HG02981 (cell line): Measurements from ENCODE around the gene ELFN1.

Source experiments
- ATAC-seq: cut with Tn5 transposase; IDR thresholded peaks from one replicate; pipeline ENCODE4 v1.9.1; 2021; ENCODE audit warnings: mild to moderate bottlenecking, moderate library complexity; ENCODE audit not compliant: unreplicated experiment

The ELFN1 gene

DNA sequence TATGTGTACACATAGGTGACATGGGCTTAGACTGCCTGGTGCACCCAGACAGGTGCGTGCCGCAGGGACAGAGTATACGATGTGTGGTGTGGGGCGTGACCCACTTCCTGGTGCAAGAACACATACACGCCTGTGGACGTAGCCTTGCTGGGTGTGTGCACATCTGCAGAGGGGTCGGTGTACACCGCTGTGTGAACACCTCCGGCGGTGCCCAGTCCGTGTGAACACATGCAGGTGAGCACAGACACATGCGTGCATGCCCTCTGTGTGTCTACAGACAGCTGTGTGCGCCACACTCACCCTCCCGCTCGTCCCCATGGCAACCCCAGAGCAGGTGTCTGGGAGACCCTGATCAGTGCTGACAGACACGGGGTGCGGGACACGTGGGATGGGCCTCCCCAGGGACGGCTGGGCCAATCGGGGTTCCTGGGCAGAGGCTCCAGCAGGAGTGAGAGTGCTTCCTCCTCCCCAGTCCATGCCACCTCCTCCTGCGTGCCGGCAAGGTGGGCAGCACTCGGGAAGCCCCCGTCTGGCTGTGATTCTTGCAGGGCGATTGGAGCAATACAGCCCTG is 23.4 kb downstream of the ELFN1 start:
- ATAC-seq = no peak

DNA sequence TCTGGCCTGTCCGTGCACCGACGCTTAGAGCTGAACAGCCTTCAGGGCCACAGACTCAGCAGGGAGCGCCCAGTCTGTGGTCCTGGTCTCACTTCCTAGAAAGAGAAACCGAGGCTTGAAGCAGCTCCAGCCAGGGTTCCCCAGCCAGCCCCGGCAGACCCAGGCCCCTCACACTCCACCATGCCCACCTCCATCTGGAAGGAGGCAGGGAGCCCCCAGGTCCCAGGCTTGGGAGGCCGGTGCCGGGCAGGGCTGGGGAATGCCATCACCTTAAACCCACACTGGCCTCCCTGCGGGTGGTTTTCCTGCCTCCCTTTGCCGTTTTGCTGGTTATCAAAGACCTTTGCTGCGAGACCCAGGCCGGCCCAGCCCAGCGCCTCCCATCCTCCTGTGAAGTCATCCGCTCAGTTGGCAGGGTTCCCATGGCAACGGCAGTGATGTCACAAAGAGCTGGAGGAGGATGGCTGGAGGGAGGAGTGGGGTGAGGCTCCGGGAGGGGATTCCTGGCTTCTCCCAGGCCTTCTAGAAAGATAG is 24.0 kb downstream of the ELFN1 start:
- ATAC-seq = no peak

DNA sequence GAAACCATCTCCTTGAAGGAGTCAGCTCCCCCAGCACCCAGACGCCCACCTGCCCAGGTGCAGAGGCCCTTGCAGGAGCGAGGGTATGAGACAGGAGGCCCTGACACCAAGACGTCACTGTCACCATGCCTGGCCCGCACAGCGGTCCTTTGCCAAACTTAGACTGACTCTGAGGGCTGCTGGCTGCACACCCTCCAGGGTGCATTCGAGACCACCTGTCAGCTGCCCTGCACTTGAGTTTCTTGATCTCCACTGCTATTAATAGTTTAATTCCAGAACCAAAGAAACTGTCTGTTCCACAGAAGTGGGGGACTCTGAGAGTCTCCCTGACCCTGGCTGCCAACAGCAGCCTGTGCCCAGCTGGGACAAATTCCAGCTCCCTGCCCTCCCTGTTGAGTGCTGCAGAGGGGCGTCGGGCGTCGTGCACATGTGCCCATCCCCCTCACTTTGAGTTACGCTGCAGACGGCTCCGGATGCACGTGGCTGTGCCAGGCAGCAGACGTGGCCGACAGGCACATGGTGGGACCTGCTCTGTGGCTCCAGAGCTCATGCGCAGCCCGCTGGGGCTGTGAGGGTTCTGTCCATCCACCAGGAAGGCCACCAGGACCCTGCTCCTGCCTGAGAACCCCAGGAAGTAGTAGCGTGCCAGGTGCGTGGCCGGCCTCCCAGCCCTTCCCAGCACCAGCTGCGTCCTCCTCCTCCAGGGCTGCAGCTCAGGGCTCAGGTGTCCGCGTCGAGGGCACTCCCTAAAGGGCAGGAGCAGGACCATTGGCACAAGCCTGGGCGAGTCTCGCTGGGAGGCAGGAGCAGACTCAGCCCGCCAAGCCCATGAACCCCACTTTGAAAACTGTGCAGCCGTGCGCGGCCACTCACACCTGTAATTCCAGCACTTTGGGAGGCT is 24.8 kb downstream of the ELFN1 start:
- ATAC-seq = no peak

DNA sequence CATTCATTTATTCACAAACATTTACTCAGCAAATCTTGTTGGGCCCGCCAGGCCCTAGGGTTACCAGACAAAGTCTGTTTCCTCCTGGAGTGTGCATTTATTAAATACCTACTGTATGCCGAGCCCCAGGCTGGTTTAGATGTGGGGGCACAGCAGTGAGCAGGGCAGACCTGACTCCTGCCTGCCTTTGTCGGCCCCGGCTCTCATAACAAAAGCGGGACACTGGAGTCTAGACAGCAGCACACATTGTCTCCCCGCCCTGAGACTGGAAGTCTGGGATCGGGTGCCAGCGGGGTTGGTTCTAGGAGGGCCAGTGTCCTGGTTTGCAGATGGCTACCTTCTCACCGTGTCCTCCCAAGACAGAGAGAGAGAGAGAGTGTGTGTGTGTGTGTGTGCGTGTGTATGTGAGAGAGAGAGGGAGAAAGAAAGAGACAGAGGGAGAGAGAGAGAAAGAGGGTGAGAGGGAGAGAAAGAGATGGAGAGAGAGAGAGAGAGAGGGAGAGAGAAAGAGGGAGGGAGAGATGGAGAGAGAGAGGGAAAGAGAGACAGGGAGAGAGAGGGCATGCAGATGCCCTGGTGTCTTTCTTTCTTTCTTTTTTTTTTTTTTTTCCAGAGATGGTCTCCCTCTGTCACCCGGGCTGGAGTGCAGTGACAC is 25.9 kb downstream of the ELFN1 start:
- ATAC-seq = no peak

DNA sequence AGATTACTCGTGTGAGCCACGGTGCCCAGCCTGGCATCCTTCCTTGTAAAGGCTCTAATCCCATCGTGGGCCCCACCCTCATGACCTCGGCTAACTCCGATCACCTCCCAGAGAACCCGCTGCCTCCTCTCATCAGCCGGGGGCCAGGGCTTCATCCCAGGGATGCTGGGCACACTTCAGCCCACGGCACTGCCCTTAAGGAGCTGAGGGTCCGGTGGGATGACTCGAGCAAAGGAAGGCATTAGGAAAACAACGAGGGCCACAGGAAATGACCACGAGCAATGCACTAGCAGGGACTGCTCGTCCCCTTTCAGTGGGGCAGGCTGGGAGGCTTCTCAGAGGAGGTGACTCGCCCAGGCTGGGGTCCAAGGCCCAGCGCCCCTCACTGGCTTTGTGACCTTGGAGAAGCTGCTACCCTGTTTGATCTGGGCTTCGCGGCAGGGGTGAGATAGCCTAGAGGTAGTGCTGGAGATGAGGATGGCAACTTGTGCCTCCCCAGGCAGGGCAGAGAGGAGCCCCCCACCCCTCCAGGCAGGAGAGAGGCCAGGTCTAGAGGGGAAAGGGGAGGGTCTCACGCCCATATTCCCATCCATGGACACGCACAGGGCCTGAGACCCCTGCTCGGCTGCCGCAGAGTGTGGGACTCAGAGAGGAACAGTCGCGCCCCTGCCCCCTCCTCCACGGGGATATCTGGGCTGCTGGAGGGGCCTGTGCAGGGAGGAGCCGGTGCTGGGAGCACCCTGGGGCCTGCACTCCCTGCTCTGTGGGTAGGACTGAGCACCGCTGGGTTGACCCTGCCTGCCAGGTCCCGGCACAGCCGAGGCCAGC is 26.8 kb downstream of the ELFN1 start:
- ATAC-seq = no peak

DNA sequence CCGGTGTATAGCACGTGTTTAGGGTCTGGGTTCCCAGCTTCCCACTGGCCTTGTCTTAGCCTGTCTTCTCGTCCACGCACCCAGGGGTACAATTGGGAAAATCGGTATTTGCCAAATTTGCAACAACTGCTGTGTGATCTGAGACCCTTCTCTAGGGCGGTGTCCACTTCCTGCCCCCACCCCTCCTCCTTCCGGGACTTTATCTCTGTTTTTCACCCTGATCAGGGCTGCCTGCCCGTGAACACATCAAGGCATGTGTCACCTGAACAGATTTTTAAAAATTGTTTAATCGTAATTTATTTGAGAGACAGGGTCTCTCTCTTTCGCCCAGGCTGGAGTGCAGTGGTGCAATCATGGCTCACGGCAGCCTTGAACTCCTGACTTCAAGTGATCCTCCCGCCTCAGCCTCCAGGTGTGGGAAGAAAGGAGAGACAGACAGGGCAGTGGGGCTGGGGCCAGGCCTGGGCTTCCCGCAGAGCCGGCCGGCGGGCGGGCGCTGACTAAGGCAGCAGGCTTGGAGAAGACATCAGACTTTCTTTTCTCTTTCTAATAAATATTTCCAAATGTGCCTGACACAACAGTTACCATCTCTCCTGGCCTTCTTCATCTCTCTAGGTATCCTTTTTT is 27.5 kb downstream of the ELFN1 start:
- ATAC-seq = no peak

DNA sequence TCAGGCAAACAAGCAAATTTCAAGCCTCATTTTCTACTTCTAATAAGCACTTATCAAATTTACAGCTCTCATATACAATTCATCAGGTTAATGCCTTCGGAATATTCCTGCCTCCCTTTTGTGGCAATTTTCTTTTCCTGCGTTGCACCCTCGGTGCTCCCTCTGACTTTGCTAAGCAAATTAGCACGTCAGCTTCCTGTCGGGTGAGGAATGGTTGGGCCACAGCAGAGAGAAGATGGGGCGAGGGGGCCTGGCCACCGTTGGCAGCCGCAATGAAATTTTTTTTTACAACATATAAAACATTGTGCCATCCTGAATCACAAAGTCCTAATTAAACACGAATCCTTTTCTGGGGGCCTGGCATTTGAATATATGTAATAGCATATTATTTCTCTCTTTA is 28.1 kb downstream of the ELFN1 start:
- ATAC-seq = no peak

DNA sequence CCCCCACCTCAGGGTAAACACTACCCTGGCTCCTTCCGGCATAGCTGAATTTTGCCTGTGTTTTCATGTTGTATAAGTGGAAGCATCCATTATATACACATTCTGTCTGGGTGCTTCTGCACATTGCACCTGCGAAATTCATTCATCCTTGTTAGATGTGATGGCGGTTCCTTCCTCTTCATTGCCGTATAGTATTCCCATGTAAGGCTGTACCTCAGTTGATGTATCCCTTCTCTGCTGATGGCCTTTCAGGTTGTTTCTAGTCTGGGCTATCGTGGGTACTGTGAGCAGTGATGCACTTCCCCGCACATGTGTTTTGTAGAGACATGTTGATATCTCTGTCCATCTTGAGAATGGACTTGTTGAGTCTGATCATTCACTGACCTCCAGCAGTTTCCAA is 28.9 kb downstream of the ELFN1 start:
- no peak for ATAC-seq

DNA sequence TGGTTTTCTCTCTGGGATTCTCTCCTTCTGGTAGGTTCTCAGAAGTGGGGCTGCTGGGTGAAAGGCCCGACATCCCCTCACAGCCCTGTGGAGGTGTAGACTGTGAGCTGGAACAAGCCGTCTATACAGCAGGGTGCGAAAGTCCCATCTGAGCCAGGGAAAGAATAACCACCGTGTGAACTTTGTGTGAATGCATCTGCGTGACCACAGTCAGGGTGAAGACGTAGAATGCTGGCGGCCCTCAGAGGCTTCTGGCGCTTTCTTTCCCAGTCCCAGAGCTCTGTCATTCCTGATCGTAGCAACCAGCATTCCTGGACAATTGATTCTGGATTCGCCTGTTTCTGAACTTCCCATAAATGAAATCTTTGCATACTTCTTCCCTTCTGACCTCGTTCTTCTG is 30.0 kb downstream of the ELFN1 start:
- no peak for ATAC-seq

DNA sequence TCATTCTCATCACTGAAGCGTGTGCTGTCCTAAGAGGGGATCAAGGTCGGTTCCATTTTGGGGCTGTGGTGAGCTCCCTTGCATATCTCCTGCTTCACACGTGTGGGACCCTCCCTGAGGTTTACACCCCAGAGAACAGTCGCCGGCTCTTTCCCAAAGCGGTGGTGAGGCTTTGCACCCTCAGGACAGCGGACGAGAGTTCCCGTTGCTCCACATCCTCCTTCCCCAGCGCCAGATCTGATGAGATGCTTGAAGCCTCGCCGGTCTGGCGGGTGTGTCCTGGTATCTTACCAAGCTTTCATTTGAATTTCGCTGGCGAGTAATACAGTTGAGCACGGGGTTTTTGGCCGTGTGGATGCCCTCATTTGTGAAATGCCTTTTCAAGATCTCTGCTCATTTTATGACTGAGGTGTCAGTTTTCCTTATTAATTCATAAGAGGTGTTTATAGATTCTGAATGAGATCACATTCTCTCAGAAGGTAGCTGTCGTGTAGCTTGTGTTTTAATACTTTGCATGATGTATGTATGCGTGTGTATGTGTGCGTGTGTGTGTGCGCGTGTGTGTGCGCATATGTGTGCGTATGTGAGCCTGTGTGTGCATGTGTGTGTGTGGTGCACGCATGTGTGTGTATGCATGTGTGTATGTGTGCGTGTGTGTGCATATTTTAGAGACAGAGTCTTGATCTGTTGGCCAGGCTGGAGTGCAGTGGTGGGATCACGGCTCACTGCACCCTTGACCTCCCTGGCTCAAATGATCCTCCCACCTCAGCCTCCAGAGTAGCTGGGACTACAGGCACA is 30.7 kb downstream of the ELFN1 start:
- no peak for ATAC-seq

DNA sequence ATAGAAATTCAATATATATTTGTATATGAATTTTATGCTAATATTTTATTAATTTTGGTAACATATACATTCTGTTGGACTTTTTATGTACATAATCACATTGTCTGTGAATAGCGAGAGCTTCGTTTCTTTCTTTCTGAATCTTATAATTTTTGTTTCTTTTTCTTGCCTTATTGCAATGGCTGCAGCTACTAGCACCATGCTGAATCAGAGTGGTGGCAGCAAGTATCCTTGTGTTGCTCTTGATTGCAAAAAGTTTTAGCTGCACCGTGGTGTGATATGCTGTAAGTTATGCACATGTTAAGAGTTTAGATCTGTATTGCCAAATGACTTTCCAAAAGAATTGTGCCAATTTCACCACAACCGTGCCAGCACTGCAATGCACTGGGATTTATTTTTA is 32.6 kb downstream of the ELFN1 start:
- ATAC-seq = no peak

DNA sequence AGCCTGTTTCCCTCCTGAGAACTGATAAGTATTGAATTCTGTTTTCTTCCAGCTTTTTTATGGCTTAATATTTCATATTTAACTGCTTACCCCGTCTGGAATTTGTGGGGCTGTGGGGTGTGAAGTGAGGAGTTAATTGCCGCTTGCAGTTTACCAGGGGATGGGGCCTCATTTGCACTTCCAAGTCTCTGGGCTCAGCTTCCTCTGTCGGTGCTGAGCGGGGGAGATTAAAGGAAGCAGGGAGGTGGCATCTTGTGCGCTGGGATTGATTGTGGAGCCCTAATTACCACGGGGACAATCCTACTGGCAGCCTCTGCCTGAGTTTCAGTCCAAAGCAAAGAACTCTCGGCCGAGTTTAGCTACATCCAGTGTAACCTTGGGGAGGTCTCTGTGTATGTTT is 33.4 kb downstream of the ELFN1 start:
- no peak for ATAC-seq

DNA sequence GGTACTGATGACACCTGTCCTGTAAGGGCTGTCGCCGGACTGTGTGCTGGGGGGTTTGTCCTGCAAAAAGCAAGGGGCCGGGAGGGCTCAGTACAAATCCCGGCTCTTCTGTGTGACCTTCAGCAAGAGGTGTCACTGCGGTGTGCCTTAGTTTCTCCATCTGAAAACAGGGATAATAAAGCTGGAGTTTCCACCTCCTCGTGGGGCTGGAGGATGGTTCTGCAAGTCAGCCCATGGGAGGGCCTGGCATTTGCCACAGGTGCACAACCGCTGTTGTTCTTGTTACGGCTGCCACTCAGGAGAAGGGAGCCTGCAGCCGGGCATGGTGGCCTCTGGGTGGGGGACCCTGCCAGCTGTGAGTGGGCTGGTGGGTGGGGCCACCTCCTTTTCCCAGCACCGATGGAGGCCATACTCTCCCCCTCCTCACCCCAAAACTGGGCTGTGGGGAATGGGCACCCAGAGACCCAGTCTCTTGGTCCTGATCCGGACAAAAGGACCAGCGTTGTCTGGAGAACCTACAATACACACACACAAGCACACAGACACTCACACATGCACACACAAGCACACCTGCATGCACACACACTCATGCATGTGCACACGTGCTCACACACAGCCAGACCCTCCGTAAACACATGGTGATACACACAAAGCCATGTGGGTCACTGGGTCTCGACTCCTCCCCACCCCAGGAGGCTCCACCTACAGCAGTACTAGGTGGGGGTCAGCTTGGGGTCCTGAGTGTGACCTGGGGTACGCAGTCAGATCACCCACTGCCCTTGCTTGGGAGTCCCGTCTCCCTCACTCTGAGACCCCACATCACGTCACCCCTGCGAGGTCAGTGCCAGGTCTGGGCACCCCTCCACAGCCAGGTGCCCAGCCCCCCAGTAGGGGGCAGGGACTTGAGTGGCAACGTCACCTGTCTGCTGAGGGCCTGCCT is 34.1 kb downstream of the ELFN1 start:
- ATAC-seq = no peak

DNA sequence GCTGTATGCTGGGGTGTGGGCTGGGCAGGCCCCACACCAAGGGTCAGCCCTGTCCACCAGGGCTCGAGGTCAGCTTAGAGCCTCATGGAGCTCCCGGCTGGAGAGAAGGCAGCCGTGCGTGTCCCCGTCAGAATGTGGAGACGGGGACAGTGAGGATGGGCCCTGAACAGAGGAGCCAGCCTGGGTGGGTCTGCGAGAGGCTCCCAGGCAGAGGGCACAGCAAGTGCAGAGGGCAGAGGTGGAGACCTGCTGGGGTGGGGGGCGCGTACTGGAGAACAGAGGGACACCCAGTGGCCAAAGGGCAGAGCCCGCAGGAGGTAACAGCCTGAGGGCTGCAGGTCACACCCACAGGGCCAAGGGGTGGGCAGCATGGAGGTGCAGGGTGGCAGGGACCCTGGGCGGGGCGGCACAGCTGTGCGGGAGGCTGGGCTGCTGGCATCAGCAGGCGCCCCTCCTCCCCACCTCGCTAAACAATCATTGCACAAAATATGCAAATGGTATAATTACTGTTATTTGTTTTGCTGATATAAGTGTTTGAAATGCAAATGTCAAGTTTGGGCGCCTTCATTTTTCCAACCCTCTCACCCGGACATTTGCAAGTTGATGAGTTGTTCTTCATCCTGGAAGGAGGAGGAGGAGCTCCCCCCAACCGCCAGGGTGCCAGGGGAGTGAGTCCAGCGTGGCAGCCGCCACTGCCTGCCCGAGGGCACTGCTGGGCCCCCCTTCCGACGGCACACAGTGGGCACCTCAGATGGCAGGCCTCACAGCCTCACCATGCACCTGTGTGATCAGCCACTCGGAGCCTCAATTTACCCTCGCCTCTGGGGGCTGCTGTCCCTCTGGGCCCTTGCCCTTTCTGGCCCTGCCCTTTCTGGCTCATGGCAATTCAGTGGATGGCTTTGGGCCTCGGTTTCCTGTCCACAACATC is 35.0 kb downstream of the ELFN1 start:
- ATAC-seq = no peak

DNA sequence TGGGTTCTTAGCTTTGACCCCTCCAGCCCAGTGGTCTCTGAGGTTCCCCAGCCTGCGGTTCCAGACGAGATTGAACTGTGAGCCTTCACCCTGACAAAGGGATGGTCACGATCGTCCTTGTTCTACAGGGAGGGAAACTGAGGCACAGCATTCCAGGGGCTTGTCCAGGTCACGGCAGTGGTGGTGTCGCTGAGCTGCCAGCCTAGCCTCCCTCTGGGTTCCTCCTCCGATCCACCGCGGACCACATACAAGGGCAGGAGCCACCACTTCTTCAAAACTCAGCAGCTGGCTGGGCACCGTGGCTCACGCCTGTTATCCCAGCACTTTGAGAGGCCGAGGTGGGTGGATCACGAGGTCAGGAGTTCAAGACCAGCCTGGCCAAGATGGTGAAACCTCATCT is 35.8 kb downstream of the ELFN1 start:
- no peak for ATAC-seq

DNA sequence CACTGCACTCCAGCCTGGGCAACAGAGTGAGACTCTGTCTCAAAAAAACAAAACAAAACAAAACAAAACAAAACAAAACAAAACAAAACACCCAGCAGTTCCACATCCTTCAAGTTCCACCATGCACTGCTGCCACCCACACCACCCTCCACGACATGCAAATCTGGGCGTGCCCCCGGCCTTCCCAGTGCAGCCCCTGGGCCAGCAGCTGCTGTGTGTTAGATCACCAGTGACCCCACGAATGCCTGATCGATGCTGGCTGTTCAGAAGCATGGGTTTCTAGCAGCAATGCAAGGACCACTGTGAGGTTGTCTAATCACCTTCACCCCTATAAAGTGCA is 36.3 kb downstream of the ELFN1 start:
- ATAC-seq = no peak

DNA sequence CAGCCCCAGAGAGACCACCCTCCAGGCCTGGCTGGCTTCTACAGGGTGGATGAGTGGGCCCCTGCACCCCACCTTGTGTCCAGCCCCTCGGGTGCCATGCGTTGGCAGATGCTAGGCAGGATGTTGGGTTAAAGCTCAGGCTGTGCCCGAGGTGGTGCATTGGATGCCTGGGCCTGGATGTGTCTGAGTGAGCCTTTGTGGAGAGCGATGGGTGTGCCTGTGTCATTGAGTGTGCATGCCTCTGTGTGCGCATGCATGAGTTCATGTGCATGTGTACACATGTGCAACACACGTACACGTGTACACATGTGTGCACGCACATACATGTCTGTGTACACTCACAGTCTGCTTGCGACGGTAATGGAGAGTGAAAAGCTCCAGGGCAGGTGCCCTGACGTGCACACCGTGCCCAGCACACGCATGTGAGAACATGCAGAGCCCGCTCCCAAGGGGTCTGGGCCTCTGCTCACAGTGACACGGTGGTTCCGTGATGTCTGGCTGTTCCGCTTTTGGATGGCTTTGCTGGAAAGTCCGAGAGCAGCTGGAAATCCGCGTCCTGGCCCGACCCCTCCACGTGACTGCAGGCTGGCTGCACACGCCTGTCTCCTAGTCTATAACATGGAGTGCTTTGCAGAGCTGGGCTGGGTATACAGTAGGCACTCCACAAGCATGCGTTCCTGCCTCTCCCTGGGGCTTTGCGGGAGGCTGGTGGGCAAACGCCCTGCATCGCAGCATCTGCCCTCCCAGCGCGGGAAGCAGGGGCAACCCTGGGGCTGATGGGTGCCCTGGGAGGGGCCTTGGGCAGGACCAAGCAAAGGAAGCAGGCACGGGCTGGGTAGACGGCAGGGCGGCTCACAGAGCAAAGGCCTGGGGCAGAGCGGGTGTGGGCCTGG is 36.9 kb downstream of the ELFN1 start:
- no peak for ATAC-seq
